K562 (cell line): Measurements from ENCODE around the gene PI4K2A. TPM values are rescaled to one million over a fixed set of nuclear protein-coding genes. Genes with fewer than 3 reads are reported as not detected.

Source experiments
- GABPB1 ChIP-seq: sonication (generic); formaldehyde crosslinking; IDR thresholded peaks from 2 replicates; pipeline ENCODE4 v1.8.0; 2022; ENCODE audit warnings: mild to moderate bottlenecking, missing genetic modification reagents
- PPARD ChIP-seq: fragments of 250-450 bp; sonication (Bioruptor Pico); IDR thresholded peaks from 2 replicates; pipeline ENCODE4 v1.8.0; 2022; ENCODE audit warnings: inconsistent platforms, mild to moderate bottlenecking, moderate library complexity
- PURB ChIP-seq: sonication (generic); formaldehyde crosslinking; IDR thresholded peaks from 2 replicates; pipeline ENCODE4 v1.9.0; 2021; ENCODE audit warnings: low read depth, mild to moderate bottlenecking, missing genetic modification reagents
- ZNF24 ChIP-seq: fragments of 450-650 bp; IDR thresholded peaks from 2 replicates; pipeline ENCODE4 v1.6.1; 2016
- polyA plus RNA-seq, 8 experiments: library from polyadenylated mRNA; depleted of rRNA in 4 of 8; stranded (reverse) in 5 of 8; unstranded in 3 of 8; fragments of >200 nt; fragmentation: Nextera tagmentation in 2 of 8; fragmentation: Illumina TruSeq in 1 of 8; extraction: Ambion mirVana in 2 of 8; extraction: Trizol in 1 of 8; gene quantifications; 2 replicates each; pipeline versions ENCODE4 v1.2.1 to v1.2.3, GENCODE V29; 2011 to 2014; ENCODE audit warnings: inconsistent platforms in 1 of 8, missing spikeins in 1 of 8
- total RNA-seq, 7 experiments: library from RNA; depleted of rRNA in 6 of 7; stranded (reverse); fragments of >200 nt in 6 of 7; fragmentation: Illumina TruSeq in 2 of 7; extraction: Trizol in 2 of 7; gene quantifications; 2 replicates each; pipeline versions ENCODE4 v1.2.1 to v1.2.3, GENCODE V29; 2011 to 2021; ENCODE audit warnings: low replicate concordance in 1 of 7
- TF ChIP-seq, protein P1 (sequence below): fragments of 450-650 bp; IDR thresholded peaks from 2 replicates; pipeline ENCODE4 v1.6.1; 2016; ENCODE audit warnings: antibody characterized with exemption
- TF ChIP-seq, protein P2 (sequence below): IDR thresholded peaks from 2 replicates; pipeline ENCODE4 v1.6.1; 2012; ENCODE audit warnings: low read depth, low read length, improper control_type of control experiment, borderline replicate concordance
- TF ChIP-seq, protein P3 (sequence below), 2 experiments: fragments of 450-650 bp in 1 of 2; sonication (generic) in 1 of 2; formaldehyde crosslinking in 1 of 2; IDR thresholded peaks in 1 of 2; conservative IDR thresholded peaks in 1 of 2; 2 replicates each; pipeline versions ENCODE4 v1.6.1 to v1.8.1; 2016 to 2023; ENCODE audit warnings: mild to moderate bottlenecking in 2 of 2, moderate library complexity in 2 of 2, inconsistent platforms in 1 of 2, missing genetic modification reagents in 1 of 2
- TF ChIP-seq, protein P4 (sequence below): IDR thresholded peaks from 2 replicates; pipeline ENCODE4 v1.6.1; 2011; ENCODE audit not compliant: insufficient read length; ENCODE audit errors: extremely low read depth
- TF ChIP-seq, protein P5 (sequence below), 2 experiments: fragments of 450-650 bp in 1 of 2; sonication (generic) in 1 of 2; formaldehyde crosslinking in 1 of 2; IDR thresholded peaks; 2 replicates each; pipeline versions ENCODE4 v1.7.1 to v1.9.0; 2016 to 2022; ENCODE audit warnings: inconsistent platforms in 1 of 2, mild to moderate bottlenecking in 1 of 2, missing genetic modification reagents in 1 of 2
- TF ChIP-seq, protein P6 (sequence below): fragments of 450-650 bp; formaldehyde crosslinking; IDR thresholded peaks from 2 replicates; pipeline ENCODE4 v1.4.0; 2020; ENCODE audit warnings: mild to moderate bottlenecking

The PI4K2A gene
- total and polyA plus RNA-seq, 9 of the 15 experiments (the other 6 are each of a cell fraction or from before 2014, with no cell fraction given): 4.4 to 28.4 (median 16.5) TPM

DNA sequence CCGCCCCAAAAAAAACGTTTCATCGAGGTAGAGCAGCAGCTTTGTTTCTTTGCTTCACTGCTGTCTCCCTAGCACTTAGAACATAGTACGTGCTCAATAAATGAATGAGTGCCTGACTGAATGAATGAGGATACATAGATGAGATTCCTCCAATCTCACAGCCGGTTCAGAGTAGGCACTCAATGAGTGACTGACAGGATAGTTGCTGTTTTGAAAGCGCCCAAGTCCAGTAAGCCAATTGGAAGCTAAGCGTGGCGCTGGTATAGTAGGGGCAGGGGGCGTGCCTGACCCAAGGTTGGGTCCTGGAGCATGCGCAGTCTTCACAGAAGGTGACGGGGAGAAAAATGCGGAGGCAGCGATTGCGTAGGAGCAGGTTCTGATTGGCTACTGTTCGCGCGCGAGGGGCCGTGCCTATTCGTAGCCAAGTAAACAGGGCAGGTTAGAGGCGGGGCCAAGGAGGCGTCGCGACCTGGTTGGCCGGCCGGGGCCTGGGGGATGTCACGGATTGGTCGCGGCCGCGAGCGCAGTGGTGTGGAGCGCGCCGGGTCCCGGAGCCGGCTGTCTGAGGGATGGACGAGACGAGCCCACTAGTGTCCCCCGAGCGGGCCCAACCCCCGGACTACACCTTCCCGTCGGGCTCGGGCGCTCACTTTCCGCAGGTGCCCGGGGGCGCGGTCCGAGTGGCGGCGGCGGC, at the start of gene PI4K2A (continued):
- TF ChIP-seq, protein P1, sequence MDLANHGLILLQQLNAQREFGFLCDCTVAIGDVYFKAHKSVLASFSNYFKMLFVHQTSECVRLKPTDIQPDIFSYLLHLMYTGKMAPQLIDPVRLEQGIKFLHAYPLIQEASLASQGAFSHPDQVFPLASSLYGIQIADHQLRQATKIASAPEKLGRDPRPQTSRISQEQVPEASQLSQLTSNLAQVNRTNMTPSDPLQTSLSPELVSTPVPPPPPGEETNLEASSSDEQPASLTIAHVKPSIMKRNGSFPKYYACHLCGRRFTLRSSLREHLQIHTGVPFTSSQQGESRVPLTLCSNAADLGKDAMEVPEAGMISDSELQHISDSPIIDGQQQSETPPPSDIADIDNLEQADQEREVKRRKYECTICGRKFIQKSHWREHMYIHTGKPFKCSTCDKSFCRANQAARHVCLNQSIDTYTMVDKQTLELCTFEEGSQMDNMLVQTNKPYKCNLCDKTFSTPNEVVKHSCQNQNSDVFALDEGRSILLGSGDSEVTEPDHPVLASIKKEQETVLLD: peak; percentile 90
- TF ChIP-seq, protein P2, sequence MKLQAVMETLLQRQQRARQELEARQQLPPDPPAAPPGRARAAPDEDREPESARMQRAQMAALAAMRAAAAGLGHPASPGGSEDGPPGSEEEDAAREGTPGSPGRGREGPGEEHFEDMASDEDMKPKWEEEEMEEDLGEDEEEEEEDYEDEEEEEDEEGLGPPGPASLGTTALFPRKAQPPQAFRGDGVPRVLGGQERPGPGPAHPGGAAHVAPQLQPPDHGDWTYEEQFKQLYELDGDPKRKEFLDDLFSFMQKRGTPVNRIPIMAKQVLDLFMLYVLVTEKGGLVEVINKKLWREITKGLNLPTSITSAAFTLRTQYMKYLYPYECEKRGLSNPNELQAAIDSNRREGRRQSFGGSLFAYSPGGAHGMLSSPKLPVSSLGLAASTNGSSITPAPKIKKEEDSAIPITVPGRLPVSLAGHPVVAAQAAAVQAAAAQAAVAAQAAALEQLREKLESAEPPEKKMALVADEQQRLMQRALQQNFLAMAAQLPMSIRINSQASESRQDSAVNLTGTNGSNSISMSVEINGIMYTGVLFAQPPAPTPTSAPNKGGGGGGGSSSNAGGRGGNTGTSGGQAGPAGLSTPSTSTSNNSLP: no peak
- TF ChIP-seq, protein P3, sequence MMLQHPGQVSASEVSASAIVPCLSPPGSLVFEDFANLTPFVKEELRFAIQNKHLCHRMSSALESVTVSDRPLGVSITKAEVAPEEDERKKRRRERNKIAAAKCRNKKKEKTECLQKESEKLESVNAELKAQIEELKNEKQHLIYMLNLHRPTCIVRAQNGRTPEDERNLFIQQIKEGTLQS (IDR thresholded peaks at IDR 0.05): peak; percentile 20; the same call in 1 of the 2 replicates
- TF ChIP-seq, protein P3 (CRISPR knock-in tag; conservative IDR thresholded peaks at IDR 0.05): no peak
- TF ChIP-seq, protein P4, sequence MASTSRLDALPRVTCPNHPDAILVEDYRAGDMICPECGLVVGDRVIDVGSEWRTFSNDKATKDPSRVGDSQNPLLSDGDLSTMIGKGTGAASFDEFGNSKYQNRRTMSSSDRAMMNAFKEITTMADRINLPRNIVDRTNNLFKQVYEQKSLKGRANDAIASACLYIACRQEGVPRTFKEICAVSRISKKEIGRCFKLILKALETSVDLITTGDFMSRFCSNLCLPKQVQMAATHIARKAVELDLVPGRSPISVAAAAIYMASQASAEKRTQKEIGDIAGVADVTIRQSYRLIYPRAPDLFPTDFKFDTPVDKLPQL: no peak
- no peak for TF ChIP-seq GABPB1
- TF ChIP-seq ZNF24: peak; percentile 96
- TF ChIP-seq PURB: no peak
- TF ChIP-seq PPARD (CRISPR knock-in tag): no peak
- TF ChIP-seq, protein P5, sequence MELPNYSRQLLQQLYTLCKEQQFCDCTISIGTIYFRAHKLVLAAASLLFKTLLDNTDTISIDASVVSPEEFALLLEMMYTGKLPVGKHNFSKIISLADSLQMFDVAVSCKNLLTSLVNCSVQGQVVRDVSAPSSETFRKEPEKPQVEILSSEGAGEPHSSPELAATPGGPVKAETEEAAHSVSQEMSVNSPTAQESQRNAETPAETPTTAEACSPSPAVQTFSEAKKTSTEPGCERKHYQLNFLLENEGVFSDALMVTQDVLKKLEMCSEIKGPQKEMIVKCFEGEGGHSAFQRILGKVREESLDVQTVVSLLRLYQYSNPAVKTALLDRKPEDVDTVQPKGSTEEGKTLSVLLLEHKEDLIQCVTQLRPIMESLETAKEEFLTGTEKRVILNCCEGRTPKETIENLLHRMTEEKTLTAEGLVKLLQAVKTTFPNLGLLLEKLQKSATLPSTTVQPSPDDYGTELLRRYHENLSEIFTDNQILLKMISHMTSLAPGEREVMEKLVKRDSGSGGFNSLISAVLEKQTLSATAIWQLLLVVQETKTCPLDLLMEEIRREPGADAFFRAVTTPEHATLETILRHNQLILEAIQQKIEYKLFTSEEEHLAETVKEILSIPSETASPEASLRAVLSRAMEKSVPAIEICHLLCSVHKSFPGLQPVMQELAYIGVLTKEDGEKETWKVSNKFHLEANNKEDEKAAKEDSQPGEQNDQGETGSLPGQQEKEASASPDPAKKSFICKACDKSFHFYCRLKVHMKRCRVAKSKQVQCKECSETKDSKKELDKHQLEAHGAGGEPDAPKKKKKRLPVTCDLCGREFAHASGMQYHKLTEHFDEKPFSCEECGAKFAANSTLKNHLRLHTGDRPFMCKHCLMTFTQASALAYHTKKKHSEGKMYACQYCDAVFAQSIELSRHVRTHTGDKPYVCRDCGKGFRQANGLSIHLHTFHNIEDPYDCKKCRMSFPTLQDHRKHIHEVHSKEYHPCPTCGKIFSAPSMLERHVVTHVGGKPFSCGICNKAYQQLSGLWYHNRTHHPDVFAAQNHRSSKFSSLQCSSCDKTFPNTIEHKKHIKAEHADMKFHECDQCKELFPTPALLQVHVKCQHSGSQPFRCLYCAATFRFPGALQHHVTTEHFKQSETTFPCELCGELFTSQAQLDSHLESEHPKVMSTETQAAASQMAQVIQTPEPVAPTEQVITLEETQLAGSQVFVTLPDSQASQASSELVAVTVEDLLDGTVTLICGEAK (IDR thresholded peaks at IDR 0.05): no peak
- TF ChIP-seq, protein P5 (CRISPR knock-in tag; IDR thresholded peaks at IDR 0.05): no peak
- TF ChIP-seq, protein P6, sequence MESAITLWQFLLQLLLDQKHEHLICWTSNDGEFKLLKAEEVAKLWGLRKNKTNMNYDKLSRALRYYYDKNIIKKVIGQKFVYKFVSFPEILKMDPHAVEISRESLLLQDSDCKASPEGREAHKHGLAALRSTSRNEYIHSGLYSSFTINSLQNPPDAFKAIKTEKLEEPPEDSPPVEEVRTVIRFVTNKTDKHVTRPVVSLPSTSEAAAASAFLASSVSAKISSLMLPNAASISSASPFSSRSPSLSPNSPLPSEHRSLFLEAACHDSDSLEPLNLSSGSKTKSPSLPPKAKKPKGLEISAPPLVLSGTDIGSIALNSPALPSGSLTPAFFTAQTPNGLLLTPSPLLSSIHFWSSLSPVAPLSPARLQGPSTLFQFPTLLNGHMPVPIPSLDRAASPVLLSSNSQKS: no peak
